HT-29 (cell line): ENCODE results near the gene NBR1. TPM values are rescaled to one million over a fixed set of nuclear protein-coding genes. Genes with fewer than 3 reads are reported as not detected.
"Not testable (repeated sequence)": the region's sequence is repeated elsewhere in the genome, so short reads cannot be mapped to it uniquely, and the experiment has no call there.

Experiments
- DNase-seq: peaks from one replicate; pipeline ENCODE4 v3.0.0-alpha.2; 2015; ENCODE audit warnings: low spot score
- total RNA-seq: library from RNA; depleted of rRNA; stranded (reverse); fragments of >200 nt; shearing (Covaris generic); gene quantifications from 2 replicates; pipeline ENCODE4 v1.2.3, GENCODE V29; 2014

Gene NBR1
- total RNA-seq, 1 experiment from 2014 or later, result 37.9 TPM

DNA sequence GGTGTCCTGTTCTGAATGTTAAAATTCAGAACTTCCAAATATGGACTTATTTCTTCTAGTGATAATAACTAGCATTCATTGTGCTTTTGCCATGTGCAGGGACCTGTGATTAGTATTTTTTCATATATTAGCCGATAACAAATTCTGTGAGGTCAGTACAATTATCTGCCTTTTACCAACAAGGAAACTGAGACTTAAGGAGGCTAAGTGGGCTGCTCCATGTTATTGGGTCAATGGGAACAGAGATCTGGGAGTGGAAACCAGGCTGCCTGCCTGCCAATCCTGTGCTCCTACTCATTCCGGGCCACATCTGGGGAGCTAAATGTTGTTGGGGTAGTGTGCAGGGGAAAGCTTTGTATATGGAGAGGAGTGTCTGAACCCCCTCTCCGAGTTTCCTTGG, 44.3 kb downstream of the NBR1 start:
- DNase-seq, result no peak

- no peak for DNase-seq
Observed at GRCh38 chr17:43216369-43216761, 45.4 kb downstream of the NBR1 start.

GRCh38 chr17:43216762-43217613, 46.0 kb downstream of the NBR1 start:
- no peak for DNase-seq

GRCh38 chr17:43217614-43218087, 46.6 kb downstream of the NBR1 start:
- no peak for DNase-seq

DNA sequence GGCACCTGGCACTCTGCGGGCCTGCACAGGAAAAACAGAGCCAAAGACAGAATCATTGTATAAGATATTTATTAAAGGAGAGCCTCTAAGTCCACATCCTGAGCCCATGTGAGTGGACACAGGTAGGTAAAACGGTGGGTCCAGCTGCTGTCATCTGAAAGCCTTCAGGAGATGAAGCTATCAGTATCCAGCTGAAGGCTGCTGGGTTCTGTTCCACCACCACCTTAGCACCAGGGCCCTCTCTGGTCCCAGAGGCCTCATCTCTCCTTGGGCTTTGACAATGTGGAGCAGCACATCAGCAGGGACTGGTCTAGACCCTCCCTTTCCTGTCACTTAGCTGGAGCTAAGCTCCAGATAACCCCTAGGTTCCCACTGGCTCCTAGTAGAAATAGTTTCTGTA, 48.0 kb downstream of the NBR1 start:
- DNase-seq, result no peak

- DNase-seq, result no peak
Observed at GRCh38 chr17:43219746-43220380, 48.8 kb downstream of the NBR1 start.

GRCh38 chr17:43220511-43221125, 49.6 kb downstream of the NBR1 start:
- DNase-seq, result no peak

- no peak for DNase-seq
Observed at GRCh38 chr17:43224146-43224705, 53.2 kb downstream of the NBR1 start.

DNA sequence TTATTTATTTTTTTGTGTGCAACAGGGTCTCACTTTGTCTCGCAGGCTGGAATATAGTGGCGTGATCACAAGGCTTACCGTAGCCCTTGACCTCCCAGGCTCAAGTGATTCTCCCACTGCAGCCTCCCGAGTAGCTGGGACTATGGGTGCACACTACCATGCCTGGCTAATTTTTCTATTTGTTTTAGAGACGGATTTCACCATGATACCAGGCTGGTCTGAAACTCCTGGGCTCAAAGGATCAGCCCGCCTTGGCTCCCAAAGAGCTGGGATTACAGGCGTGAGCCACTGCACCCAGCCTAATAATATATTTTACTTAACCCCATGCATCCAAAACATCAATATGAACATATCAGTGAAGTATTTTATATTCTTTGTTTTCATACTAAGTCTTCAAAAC, 55.4 kb downstream of the NBR1 start:
- DNase-seq, result no peak

DNA sequence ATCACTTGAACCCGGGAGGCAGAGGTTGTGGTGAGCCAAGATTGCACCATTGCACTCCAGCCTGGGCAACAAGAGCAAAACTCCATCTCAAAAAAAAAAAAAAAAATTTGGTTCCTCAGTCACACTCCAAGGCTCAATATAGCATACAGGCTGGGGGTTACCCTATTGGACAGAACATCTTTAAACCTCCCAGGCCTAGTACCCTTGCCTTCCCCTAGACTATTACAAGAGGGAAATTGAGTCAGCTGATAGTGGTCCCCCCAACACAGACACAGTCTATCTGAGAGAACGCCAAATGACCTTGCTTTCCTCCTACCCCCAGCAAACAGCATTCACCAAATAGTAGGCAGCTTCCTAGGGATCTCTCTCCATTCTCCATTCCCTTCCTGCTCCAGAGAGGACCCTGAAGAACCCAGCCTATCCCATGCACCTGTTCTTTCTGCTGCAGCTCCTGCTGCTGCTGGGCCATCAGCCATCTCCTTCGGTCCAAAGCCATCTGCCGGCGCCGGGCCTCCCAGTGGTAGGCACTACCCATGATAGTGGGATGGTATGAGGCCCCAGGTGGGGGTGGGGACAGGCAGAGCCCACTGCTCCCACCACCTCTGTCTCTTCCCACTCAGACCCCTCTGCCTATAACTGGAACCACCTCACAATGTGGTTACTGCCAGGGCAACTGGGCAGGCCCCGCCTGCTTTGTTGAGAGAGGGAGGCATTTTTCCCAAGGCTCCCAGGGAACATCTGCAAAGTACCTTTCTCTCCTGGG, 57.2 kb downstream of the NBR1 start, which contains the start of gene CCDC200:
TSS of gene CCDC200 (minus strand) at position 604 of the 763 bp plus-strand sequence. CDS start at position 535, 69 bp downstream.
- not testable (repeated sequence) for DNase-seq

DNA sequence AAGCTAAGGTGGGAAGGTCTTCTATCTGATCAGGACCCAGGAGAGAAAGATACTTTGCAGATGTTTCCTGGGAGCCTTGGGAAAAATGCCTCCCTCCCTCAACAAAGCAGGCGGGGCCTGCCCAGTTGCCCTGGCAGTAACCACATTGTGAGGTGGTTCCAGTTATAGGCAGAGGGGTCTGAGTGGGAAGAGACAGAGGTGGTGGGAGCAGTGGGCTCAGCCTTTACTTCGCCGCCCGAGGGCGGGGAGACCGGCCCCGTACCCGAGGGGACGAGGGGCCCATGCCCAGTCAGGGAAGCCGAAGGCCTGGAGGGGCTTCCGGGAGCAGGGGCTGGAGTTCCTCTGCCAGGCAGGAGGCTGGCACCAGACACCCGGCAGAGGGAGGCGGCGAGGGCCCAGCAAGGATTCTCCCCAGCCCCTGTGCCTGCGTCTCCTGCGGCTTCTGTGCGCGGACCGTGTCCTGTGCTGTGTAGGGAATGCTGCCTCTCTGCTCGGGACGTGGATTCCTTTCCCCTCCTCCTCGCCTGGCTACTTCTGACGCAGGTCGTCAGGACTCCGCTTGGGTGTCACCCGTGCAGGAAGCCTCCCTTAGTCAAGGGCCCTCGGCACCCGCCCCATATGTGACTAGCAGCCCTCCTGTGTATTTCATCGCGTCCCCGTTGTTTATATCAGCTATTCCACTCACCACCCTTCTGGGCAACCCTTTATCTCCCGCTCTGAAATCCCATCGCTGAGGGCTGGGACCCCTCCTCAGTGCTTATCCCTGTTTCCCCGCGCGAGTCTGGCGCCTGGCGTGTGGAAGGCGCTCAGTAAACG, 60.4 kb downstream of the NBR1 start:
- not testable (repeated sequence) for DNase-seq

- not testable (repeated sequence) for DNase-seq
Observed at GRCh38 chr17:43232021-43232699, 61.1 kb downstream of the NBR1 start.

GRCh38 chr17:43233263-43233662, 62.2 kb downstream of the NBR1 start:
- not testable (repeated sequence) for DNase-seq

DNA sequence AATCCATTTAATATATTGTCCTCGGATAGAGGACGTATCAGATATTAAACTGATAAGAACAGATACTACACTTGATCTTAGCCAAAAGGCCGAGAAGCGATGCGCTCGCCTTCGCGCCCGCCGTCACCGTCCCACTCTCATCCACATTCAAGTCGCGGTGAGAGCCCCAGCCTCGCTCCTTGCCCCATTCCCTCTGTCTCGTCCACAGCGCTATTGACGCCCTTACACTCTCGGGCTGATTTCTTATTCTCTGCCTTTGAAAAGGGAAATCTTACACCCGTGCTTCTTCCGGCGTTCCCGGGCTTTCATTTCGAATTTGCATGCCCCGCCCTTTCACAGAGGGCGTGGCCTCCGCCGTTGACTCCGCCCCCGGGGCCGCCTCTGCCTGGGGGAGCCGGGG, 62.9 kb downstream of the NBR1 start, which contains the start of gene RNU2-1:
TSS of gene RNU2-1 (minus strand) at position 101 of the 400 bp plus-strand sequence.
- not testable (repeated sequence) for DNase-seq

DNA sequence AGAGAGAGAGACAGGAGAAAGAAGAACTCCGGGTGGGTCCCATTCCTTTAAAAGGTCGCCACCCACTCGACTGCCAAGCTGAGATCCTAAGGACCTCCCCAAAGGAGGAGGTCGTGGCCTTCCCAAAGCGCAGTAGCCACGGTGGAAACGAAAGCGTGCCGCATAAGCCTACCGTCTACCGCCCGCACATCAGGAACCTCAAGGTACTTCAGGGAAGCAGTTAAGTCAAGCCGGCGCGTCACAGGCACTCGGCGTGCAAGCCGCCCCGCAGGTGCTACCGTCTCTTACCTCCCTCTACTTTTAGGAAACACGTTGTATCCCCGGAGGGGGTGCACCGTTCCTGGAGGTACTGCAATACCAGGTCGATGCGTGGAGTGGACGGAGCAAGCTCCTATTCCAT, 68.6 kb downstream of the NBR1 start:
- not testable (repeated sequence) for DNase-seq

DNA sequence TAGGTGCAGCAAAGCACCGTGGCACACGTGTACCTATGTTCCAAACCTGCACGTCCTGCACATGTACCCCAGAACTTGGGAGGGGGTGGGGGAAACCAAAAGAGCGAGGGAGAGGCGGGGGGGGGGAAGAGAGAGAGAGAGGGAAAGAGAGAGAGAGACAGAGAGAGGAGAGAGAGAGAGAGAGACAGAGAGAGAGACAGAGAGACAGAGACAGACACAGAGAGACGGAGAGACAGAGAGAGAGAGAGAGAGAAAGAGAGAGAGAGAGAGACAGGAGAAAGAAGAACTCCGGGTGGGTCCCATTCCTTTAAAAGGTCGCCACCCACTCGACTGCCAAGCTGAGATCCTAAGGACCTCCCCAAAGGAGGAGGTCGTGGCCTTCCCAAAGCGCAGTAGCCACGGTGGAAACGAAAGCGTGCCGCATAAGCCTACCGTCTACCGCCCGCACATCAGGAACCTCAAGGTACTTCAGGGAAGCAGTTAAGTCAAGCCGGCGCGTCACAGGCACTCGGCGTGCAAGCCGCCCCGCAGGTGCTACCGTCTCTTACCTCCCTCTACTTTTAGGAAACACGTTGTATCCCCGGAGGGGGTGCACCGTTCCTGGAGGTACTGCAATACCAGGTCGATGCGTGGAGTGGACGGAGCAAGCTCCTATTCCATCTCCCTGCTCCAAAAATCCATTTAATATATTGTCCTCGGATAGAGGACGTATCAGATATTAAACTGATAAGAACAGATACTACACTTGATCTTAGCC, 69.8 kb downstream of the NBR1 start:
- not testable (repeated sequence) for DNase-seq

GRCh38 chr17:43246456-43246855, 75.4 kb downstream of the NBR1 start:
- not testable (repeated sequence) for DNase-seq
